OCI-LY1 (cell line): ENCODE measurements around the gene OPA1.

Experiments
- H2AFZ ChIP-seq: fragments of 200-600 bp; sonication (generic), shearing (Covaris generic); 2 replicates; pipeline ENCODE4 v1.6.0; 2014; ENCODE audit warnings: antibody characterized with exemption, mild to moderate bottlenecking, low read length
- H3F3A ChIP-seq: fragments of 200-600 bp; sonication (generic), shearing (Covaris generic); 2 replicates; pipeline ENCODE4 v1.6.0; 2014; ENCODE audit warnings: mild to moderate bottlenecking, antibody characterized with exemption, low read length, moderate library complexity; ENCODE audit not compliant: insufficient read depth
- H3K27ac ChIP-seq: fragments of 200-600 bp; sonication (generic); 2 replicates; pipeline ENCODE4 v1.5.1; 2014; ENCODE audit warnings: low read length, mixed run types, mild to moderate bottlenecking, low read depth; ENCODE audit not compliant: poor library complexity, severe bottlenecking
- H3K27me3 ChIP-seq: fragments of 200-600 bp; sonication (generic); 2 replicates; pipeline ENCODE4 v1.6.0; 2014; ENCODE audit warnings: antibody characterized with exemption, mild to moderate bottlenecking, low read length, moderate library complexity; ENCODE audit not compliant: insufficient read depth
- H3K36me3 ChIP-seq: fragments of 200-600 bp; sonication (generic); 2 replicates; pipeline ENCODE4 v1.6.1; 2014; ENCODE audit warnings: mild to moderate bottlenecking, antibody characterized with exemption, low read length, moderate library complexity, mixed read lengths; ENCODE audit not compliant: insufficient read depth
- H3K4me1 ChIP-seq: fragments of 200-600 bp; sonication (generic); 2 replicates; pipeline ENCODE4 v1.5.1; 2014; ENCODE audit warnings: mild to moderate bottlenecking, low read length, moderate library complexity; ENCODE audit not compliant: insufficient read depth, severe bottlenecking
- H3K4me2 ChIP-seq: fragments of 200-600 bp; sonication (generic), shearing (Covaris generic); 2 replicates; pipeline ENCODE4 v1.6.1; 2014; ENCODE audit warnings: low read length
- H3K4me3 ChIP-seq: fragments of 200-600 bp; sonication (generic); 2 replicates; pipeline ENCODE4 v1.5.1; 2014; ENCODE audit warnings: low read length, low read depth, mild to moderate bottlenecking, mixed read lengths; ENCODE audit not compliant: poor library complexity, severe bottlenecking
- H3K79me2 ChIP-seq: fragments of 200-600 bp; shearing (Covaris generic); 2 replicates; pipeline ENCODE4 v1.6.1; 2016; ENCODE audit warnings: mixed run types, low read length, mixed read lengths; ENCODE audit not compliant: insufficient read depth
- H3K9ac ChIP-seq: fragments of 200-600 bp; sonication (generic), shearing (Covaris generic); 2 replicates; pipeline ENCODE4 v1.6.1; 2014; ENCODE audit warnings: mild to moderate bottlenecking, low read length, mixed read lengths
- H3K9me2 ChIP-seq: fragments of 200-600 bp; sonication (generic), shearing (Covaris generic); 2 replicates; pipeline ENCODE4 v1.6.1; 2014; ENCODE audit warnings: low read depth, mild to moderate bottlenecking, low read length, mixed read lengths
- H3K9me3 ChIP-seq: fragments of 200-600 bp; shearing (Covaris generic); 2 replicates; pipeline ENCODE4 v1.6.1; 2014; ENCODE audit warnings: low read length, mixed read lengths
- H4K20me1 ChIP-seq: fragments of 200-600 bp; sonication (generic), shearing (Covaris generic); 2 replicates; pipeline ENCODE4 v1.6.0; 2016; ENCODE audit warnings: mild to moderate bottlenecking, low read length; ENCODE audit not compliant: insufficient read depth
- CTCF ChIP-seq: fragments of 200-600 bp; sonication (generic), shearing (Covaris generic); IDR thresholded peaks from 2 replicates; pipeline ENCODE4 v1.5.1; 2017; ENCODE audit warnings: mild to moderate bottlenecking, antibody characterized with exemption, low read length, moderate library complexity, mixed read lengths
- EZH2 ChIP-seq: fragments of 200-600 bp; sonication (generic), shearing (Covaris generic); IDR thresholded peaks from 2 replicates; pipeline ENCODE4 v1.8.0; 2017; ENCODE audit warnings: borderline replicate concordance, mixed run types, mild to moderate bottlenecking, antibody characterized with exemption, low read length, moderate library complexity, mixed read lengths

The OPA1 gene

GRCh38 chr3:193730511-193730910 is 137.5 kb downstream of the OPA1 start:
- Histone ChIP-seq H2AFZ (no peak overlapping the region), H3K27ac (no peak overlapping the region), H3K27me3 (0 out of 2 replicates have a peak, but pooled peaks cover 7% of the 10 kb centered on the region), H3F3A (no peaks in the 10 kb centered on the region), H4K20me1 (no peaks in the 10 kb centered on the region), H3K9me3 (no peaks in the 10 kb centered on the region), H3K9ac (no peak overlapping the region), H3K79me2 (no peaks in the 10 kb centered on the region), H3K4me3 (no peak overlapping the region), H3K9me2 (no peaks in the 10 kb centered on the region), H3K4me1 (no peaks in the 10 kb centered on the region), H3K4me2 (no peak overlapping the region), H3K36me3 (no peaks in the 10 kb centered on the region)
- TF ChIP-seq CTCF (no peak), EZH2 (no peak)

GRCh38 chr3:193730976-193731375 is 138.0 kb downstream of the OPA1 start:
- Histone ChIP-seq H3K27ac (no peak overlapping the region), H3K9ac (no peak overlapping the region), H4K20me1 (no peaks in the 10 kb centered on the region), H3K79me2 (no peaks in the 10 kb centered on the region), H3F3A (no peaks in the 10 kb centered on the region), H3K4me2 (no peak overlapping the region), H3K9me3 (no peaks in the 10 kb centered on the region), H3K4me3 (no peak overlapping the region), H3K36me3 (no peaks in the 10 kb centered on the region), H3K27me3 (0 out of 2 replicates have a peak, but pooled peaks cover 7% of the 10 kb centered on the region), H3K4me1 (no peaks in the 10 kb centered on the region), H3K9me2 (no peaks in the 10 kb centered on the region), H2AFZ (no peak overlapping the region)
- TF ChIP-seq EZH2: no peak
- no peak for TF ChIP-seq CTCF

- no peak overlapping the region for H3K4me2 ChIP-seq
- no peak overlapping the region for H3K4me3 ChIP-seq
- H3K79me2 ChIP-seq: no peaks in the 10 kb centered on the region
- no peaks in the 10 kb centered on the region for H4K20me1 ChIP-seq
- no peaks in the 10 kb centered on the region for H3K36me3 ChIP-seq
- H2AFZ ChIP-seq: no peak overlapping the region
- no peak overlapping the region for H3K27ac ChIP-seq
- no peaks in the 10 kb centered on the region for H3K9me2 ChIP-seq
- no peak for TF ChIP-seq EZH2
- no peaks in the 10 kb centered on the region for H3F3A ChIP-seq
- no peaks in the 10 kb centered on the region for H3K4me1 ChIP-seq
- no peaks in the 10 kb centered on the region for H3K9me3 ChIP-seq
- H3K9ac ChIP-seq: no peak overlapping the region
- H3K27me3 ChIP-seq: 0 out of 2 replicates have a peak, but pooled peaks cover 7% of the 10 kb centered on the region
Measured at GRCh38 chr3:193731656-193732055, 138.6 kb downstream of the OPA1 start.

GRCh38 chr3:193732391-193732790 is 139.4 kb downstream of the OPA1 start:
- H4K20me1 ChIP-seq: no peaks in the 10 kb centered on the region
- H3K27me3 ChIP-seq: 0 out of 2 replicates have a peak, but pooled peaks cover 7% of the 10 kb centered on the region
- H3F3A ChIP-seq: no peaks in the 10 kb centered on the region
- H3K9me2 ChIP-seq: no peaks in the 10 kb centered on the region
- H3K4me2 ChIP-seq: no peak overlapping the region
- H3K9ac ChIP-seq: no peak overlapping the region
- no peak overlapping the region for H3K27ac ChIP-seq
- H3K4me1 ChIP-seq: no peaks in the 10 kb centered on the region
- TF ChIP-seq EZH2: no peak
- no peak for TF ChIP-seq CTCF
- no peaks in the 10 kb centered on the region for H3K79me2 ChIP-seq
- H2AFZ ChIP-seq: no peak overlapping the region
- no peaks in the 10 kb centered on the region for H3K9me3 ChIP-seq
- H3K36me3 ChIP-seq: no peaks in the 10 kb centered on the region
- no peak overlapping the region for H3K4me3 ChIP-seq
